Esophagus muscularis mucosa (tissue), 3 donors: ENCODE measurements around the gene ADSS2.

Experiments used
- CTCF ChIP-seq, 3 experiments: fragments of 200-600 bp in 2 of 3; fragments of 450-650 bp in 1 of 3; sonication (generic) in 2 of 3; IDR thresholded peaks; one replicate each; pipeline ENCODE4 v1.5.1; 2017 to 2019; ENCODE audit warnings: antibody characterized with exemption in 3 of 3, mild to moderate bottlenecking in 2 of 3, moderate library complexity in 1 of 3
- POLR2A ChIP-seq: fragments of 450-650 bp; IDR thresholded peaks from one replicate; pipeline ENCODE4 v1.6.1; 2017; ENCODE audit warnings: antibody characterized with exemption, moderate library complexity, mild to moderate bottlenecking, low read depth

- no peak for TF ChIP-seq CTCF (IDR thresholded peaks at IDR 0.05)
- no peak for TF ChIP-seq POLR2A
Measured at GRCh38 chr1:244447024-244447423, 4.7 kb downstream of the ADSS2 start.
